OCI-LY1 (cell line): ENCODE data around the gene SLC38A8.

ENCODE experiments used
- H2AFZ ChIP-seq: fragments of 200-600 bp; sonication (generic), shearing (Covaris generic); 2 replicates; pipeline ENCODE4 v1.6.0; 2014; ENCODE audit warnings: antibody characterized with exemption, mild to moderate bottlenecking, low read length
- H3F3A ChIP-seq: fragments of 200-600 bp; sonication (generic), shearing (Covaris generic); 2 replicates; pipeline ENCODE4 v1.6.0; 2014; ENCODE audit warnings: mild to moderate bottlenecking, antibody characterized with exemption, low read length, moderate library complexity; ENCODE audit not compliant: insufficient read depth
- H3K27ac ChIP-seq: fragments of 200-600 bp; sonication (generic); 2 replicates; pipeline ENCODE4 v1.5.1; 2014; ENCODE audit warnings: low read length, mixed run types, mild to moderate bottlenecking, low read depth; ENCODE audit not compliant: poor library complexity, severe bottlenecking
- H3K27me3 ChIP-seq: fragments of 200-600 bp; sonication (generic); 2 replicates; pipeline ENCODE4 v1.6.0; 2014; ENCODE audit warnings: antibody characterized with exemption, mild to moderate bottlenecking, low read length, moderate library complexity; ENCODE audit not compliant: insufficient read depth
- H3K36me3 ChIP-seq: fragments of 200-600 bp; sonication (generic); 2 replicates; pipeline ENCODE4 v1.6.1; 2014; ENCODE audit warnings: mild to moderate bottlenecking, antibody characterized with exemption, low read length, moderate library complexity, mixed read lengths; ENCODE audit not compliant: insufficient read depth
- H3K4me1 ChIP-seq: fragments of 200-600 bp; sonication (generic); 2 replicates; pipeline ENCODE4 v1.5.1; 2014; ENCODE audit warnings: mild to moderate bottlenecking, low read length, moderate library complexity; ENCODE audit not compliant: insufficient read depth, severe bottlenecking
- H3K4me2 ChIP-seq: fragments of 200-600 bp; sonication (generic), shearing (Covaris generic); 2 replicates; pipeline ENCODE4 v1.6.1; 2014; ENCODE audit warnings: low read length
- H3K4me3 ChIP-seq: fragments of 200-600 bp; sonication (generic); 2 replicates; pipeline ENCODE4 v1.5.1; 2014; ENCODE audit warnings: low read length, low read depth, mild to moderate bottlenecking, mixed read lengths; ENCODE audit not compliant: poor library complexity, severe bottlenecking
- H3K79me2 ChIP-seq: fragments of 200-600 bp; shearing (Covaris generic); 2 replicates; pipeline ENCODE4 v1.6.1; 2016; ENCODE audit warnings: mixed run types, low read length, mixed read lengths; ENCODE audit not compliant: insufficient read depth
- H3K9ac ChIP-seq: fragments of 200-600 bp; sonication (generic), shearing (Covaris generic); 2 replicates; pipeline ENCODE4 v1.6.1; 2014; ENCODE audit warnings: mild to moderate bottlenecking, low read length, mixed read lengths
- H3K9me2 ChIP-seq: fragments of 200-600 bp; sonication (generic), shearing (Covaris generic); 2 replicates; pipeline ENCODE4 v1.6.1; 2014; ENCODE audit warnings: low read depth, mild to moderate bottlenecking, low read length, mixed read lengths
- H3K9me3 ChIP-seq: fragments of 200-600 bp; shearing (Covaris generic); 2 replicates; pipeline ENCODE4 v1.6.1; 2014; ENCODE audit warnings: low read length, mixed read lengths
- H4K20me1 ChIP-seq: fragments of 200-600 bp; sonication (generic), shearing (Covaris generic); 2 replicates; pipeline ENCODE4 v1.6.0; 2016; ENCODE audit warnings: mild to moderate bottlenecking, low read length; ENCODE audit not compliant: insufficient read depth
- EZH2 ChIP-seq: fragments of 200-600 bp; sonication (generic), shearing (Covaris generic); IDR thresholded peaks from 2 replicates; pipeline ENCODE4 v1.8.0; 2017; ENCODE audit warnings: borderline replicate concordance, mixed run types, mild to moderate bottlenecking, antibody characterized with exemption, low read length, moderate library complexity, mixed read lengths
- TF ChIP-seq, protein P1 (sequence below): fragments of 200-600 bp; sonication (generic), shearing (Covaris generic); IDR thresholded peaks from 2 replicates; pipeline ENCODE4 v1.5.1; 2017; ENCODE audit warnings: mild to moderate bottlenecking, antibody characterized with exemption, low read length, moderate library complexity, mixed read lengths

Gene SLC38A8

DNA sequence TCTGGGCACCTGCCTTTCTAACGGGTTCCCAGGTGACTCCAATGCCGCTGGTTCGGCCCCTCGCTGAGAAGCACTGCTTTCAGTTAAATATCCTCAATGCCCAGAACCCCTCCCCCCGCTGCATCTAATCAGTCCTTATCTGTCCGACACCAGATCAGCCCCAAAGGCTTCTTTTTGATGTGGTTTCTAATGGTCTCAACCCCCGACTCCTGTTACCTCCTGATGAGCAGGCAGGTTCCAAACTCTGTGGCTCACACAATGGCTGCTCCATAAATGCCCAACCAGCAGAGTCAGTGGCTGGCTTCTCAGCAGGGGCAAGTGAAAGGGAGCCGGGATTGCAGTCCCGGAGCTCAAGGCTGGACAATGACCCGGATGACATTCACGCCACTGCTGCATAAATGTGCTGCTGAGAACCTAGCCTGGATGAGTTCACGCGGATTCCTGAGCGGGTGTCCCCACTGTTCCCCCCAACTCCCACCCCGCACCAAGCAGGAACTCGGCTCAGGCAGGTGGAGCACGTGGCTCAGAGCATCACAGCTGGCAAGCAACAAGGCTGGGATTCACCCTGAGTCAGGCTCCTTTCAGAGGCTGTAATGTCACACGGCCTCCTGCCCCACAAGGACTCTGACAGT lies 1.0 kb upstream of the SLC38A8 start:
- H3K9me3 ChIP-seq, result no peaks in the 10 kb centered on the region
- H2AFZ ChIP-seq, result no peak overlapping the region
- H3K27me3 ChIP-seq, result no peaks in the 10 kb centered on the region
- H3K9ac ChIP-seq, result no peak overlapping the region
- no peak overlapping the region for H3K4me2 ChIP-seq
- no peak overlapping the region for H3K4me3 ChIP-seq
- H3F3A ChIP-seq, result no peaks in the 10 kb centered on the region
- H3K27ac ChIP-seq, result no peak overlapping the region
- TF ChIP-seq, protein P1, sequence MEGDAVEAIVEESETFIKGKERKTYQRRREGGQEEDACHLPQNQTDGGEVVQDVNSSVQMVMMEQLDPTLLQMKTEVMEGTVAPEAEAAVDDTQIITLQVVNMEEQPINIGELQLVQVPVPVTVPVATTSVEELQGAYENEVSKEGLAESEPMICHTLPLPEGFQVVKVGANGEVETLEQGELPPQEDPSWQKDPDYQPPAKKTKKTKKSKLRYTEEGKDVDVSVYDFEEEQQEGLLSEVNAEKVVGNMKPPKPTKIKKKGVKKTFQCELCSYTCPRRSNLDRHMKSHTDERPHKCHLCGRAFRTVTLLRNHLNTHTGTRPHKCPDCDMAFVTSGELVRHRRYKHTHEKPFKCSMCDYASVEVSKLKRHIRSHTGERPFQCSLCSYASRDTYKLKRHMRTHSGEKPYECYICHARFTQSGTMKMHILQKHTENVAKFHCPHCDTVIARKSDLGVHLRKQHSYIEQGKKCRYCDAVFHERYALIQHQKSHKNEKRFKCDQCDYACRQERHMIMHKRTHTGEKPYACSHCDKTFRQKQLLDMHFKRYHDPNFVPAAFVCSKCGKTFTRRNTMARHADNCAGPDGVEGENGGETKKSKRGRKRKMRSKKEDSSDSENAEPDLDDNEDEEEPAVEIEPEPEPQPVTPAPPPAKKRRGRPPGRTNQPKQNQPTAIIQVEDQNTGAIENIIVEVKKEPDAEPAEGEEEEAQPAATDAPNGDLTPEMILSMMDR, result no peak
- no peak for TF ChIP-seq EZH2
- H3K36me3 ChIP-seq, result no peaks in the 10 kb centered on the region
- H4K20me1 ChIP-seq, result no peaks in the 10 kb centered on the region
- no peaks in the 10 kb centered on the region for H3K4me1 ChIP-seq
- H3K9me2 ChIP-seq, result no peaks in the 10 kb centered on the region
- H3K79me2 ChIP-seq, result no peaks in the 10 kb centered on the region

DNA sequence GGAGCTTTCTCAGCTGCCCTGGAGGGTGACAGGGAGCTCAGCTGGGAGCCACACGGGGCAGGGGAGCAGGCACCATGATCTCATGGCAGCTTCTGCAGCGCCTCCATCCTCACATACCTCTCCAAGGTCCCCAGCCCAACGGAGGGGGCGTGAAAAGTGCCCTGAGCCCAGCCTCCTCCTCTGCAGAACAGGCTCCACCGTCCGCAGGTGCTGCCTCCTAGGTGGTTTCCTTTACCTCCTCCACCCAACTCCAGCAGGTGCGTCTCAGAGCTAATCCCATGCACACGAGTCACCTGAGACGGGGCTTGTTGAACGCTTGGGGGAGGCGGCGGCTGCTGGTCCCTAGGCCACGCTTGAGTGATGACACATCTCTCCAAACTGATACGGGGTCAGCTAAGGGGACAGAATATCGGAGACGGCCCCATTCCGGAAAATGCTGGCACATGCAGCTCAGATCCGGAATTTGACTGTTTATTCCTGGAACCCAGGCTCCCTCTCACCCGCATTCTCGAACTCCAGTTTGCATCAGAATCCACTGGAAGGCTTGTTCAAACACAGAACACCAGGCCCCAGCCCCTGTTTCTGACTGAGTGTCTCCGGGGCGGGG lies 387 bp upstream of the SLC38A8 start:
- 0 out of 2 replicates have a peak, but pooled peaks cover 4% of the 10 kb centered on the region for H3K27me3 ChIP-seq
- no peaks in the 10 kb centered on the region for H3K36me3 ChIP-seq
- H3K9me2 ChIP-seq, result no peaks in the 10 kb centered on the region
- H3K9me3 ChIP-seq, result no peaks in the 10 kb centered on the region
- no peak overlapping the region for H2AFZ ChIP-seq
- H4K20me1 ChIP-seq, result no peaks in the 10 kb centered on the region
- no peak overlapping the region for H3K4me2 ChIP-seq
- H3K4me1 ChIP-seq, result no peaks in the 10 kb centered on the region
- H3K9ac ChIP-seq, result no peak overlapping the region
- no peaks in the 10 kb centered on the region for H3F3A ChIP-seq
- no peaks in the 10 kb centered on the region for H3K79me2 ChIP-seq
- no peak overlapping the region for H3K4me3 ChIP-seq
- H3K27ac ChIP-seq, result no peak overlapping the region
- no peak for TF ChIP-seq EZH2
- TF ChIP-seq, protein P1, result no peak

DNA sequence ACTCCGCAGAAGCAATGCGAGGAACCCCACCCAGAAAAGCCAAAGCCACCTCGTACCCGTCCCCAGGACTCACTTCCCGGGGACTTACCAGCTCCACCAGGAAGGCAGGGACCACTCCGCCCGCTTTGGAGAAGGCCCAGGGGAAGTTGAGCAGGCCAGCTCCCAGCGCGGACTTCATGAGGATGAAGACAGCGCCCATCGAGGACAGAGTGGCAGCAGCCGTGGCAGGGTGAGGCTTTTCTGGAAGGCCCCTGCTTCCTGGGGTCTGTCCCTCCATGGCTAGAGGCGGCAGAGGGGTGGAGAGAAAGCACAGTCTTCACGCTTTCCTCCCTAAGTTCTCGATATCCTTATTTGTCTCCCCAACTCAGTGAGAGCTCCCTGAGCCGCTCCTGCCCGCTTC lies 714 bp downstream of the SLC38A8 start:
- Histone ChIP-seq H4K20me1 (no peaks in the 10 kb centered on the region), H3K4me2 (no peak overlapping the region), H3K36me3 (no peaks in the 10 kb centered on the region), H2AFZ (no peak overlapping the region), H3K27ac (no peak overlapping the region), H3K9me3 (no peaks in the 10 kb centered on the region), H3K4me3 (no peak overlapping the region), H3F3A (no peaks in the 10 kb centered on the region), H3K27me3 (0 out of 2 replicates have a peak, but pooled peaks cover 8% of the 10 kb centered on the region), H3K9ac (no peak overlapping the region), H3K4me1 (no peaks in the 10 kb centered on the region), H3K79me2 (no peaks in the 10 kb centered on the region), H3K9me2 (no peaks in the 10 kb centered on the region)
- TF ChIP-seq EZH2, result no peak
- TF ChIP-seq, protein P1, result no peak
